Stomach (tissue), 9 donors: Measurements from ENCODE around the gene PNPLA8. TPM values are rescaled to one million over a fixed set of nuclear protein-coding genes. Genes with fewer than 3 reads are reported as not detected.

Experiments
- DNase-seq, 2 donors: peaks; one replicate each; pipeline versions ENCODE4 v3.0.0 to v3.0.0-alpha.2; 2013 to 2019
- H3K27ac ChIP-seq, 5 donors: fragments of 200-600 bp in 4 of 5; sonication (generic) in 4 of 5; one replicate each; pipeline ENCODE4 v1.5.1; 2013 to 2019; ENCODE audit warnings: mild to moderate bottlenecking in 1 of 5, moderate library complexity in 1 of 5
- H3K27me3 ChIP-seq, 3 donors: fragments of 200-600 bp; sonication (generic); one replicate each; pipeline ENCODE4 v1.5.1; 2017 to 2019; ENCODE audit warnings: mixed run types in 1 of 3
- H3K36me3 ChIP-seq, 4 donors: fragments of 200-600 bp; sonication (generic); 1 replicate in 3 of 4; 2 replicates in 1 of 4; pipeline ENCODE4 v1.5.1; 2016 to 2019
- H3K4me1 ChIP-seq, 4 donors: fragments of 200-600 bp; sonication (generic); one replicate each; pipeline ENCODE4 v1.5.1; 2016 to 2019
- H3K4me3 ChIP-seq, 4 donors: fragments of 200-600 bp; sonication (generic) in 3 of 4; one replicate each; pipeline ENCODE4 v1.5.1; 2016 to 2019; ENCODE audit warnings: mild to moderate bottlenecking in 1 of 4
- H3K9me3 ChIP-seq, 4 donors: fragments of 200-600 bp; sonication (generic); one replicate each; pipeline ENCODE4 v1.5.1; 2016 to 2019
- CTCF ChIP-seq, 7 experiments: fragments of 450-650 bp in 4 of 7; fragments of 200-600 bp in 3 of 7; sonication (generic) in 3 of 7; IDR thresholded peaks; one replicate each; pipeline ENCODE4 v1.5.1; 2016 to 2019; ENCODE audit warnings: antibody characterized with exemption in 7 of 7, control low read depth in 2 of 7, mild to moderate bottlenecking in 1 of 7
- EP300 ChIP-seq: sonication (generic); formaldehyde crosslinking; IDR thresholded peaks from one replicate; pipeline ENCODE4 v1.6.1; 2017; ENCODE audit warnings: antibody characterized with exemption
- POLR2A ChIP-seq, 4 donors: fragments of 450-650 bp; IDR thresholded peaks; one replicate each; pipeline ENCODE4 v1.6.1; 2016; ENCODE audit warnings: antibody characterized with exemption in 4 of 4, control low read depth in 2 of 4, mild to moderate bottlenecking in 1 of 4, moderate library complexity in 1 of 4
- POLR2AphosphoS5 ChIP-seq, 3 donors: sonication (generic); formaldehyde crosslinking; IDR thresholded peaks; one replicate each; pipeline ENCODE4 v1.6.1; 2016; ENCODE audit warnings: antibody characterized with exemption in 3 of 3
- WGBS, 5 donors: extraction: QIAGEN DNeasy Blood & Tissue Kit in 3 of 5; methylation state at CpG; one replicate each; pipeline versions ENCODE4 v1.1.5 to v1.1.7; 2013 to 2018; 5-methylcytosine and 5-hydroxymethylcytosine counted together
- intact Hi-C: fragments of 100-400 bp; cut with DNase I; formaldehyde crosslinking; loops from one replicate; pipeline ENCODE4 v1.15.1; 2023; ENCODE audit warnings: low total_unique reads
- polyA plus RNA-seq, 3 donors: library from polyadenylated mRNA; stranded (reverse); fragments of 200-250 nt; gene quantifications; one replicate each; pipeline ENCODE4 v1.2.3, GENCODE V29; 2013
- total RNA-seq, 5 donors: library from RNA; depleted of rRNA; stranded (reverse); fragments of >200 nt; gene quantifications; one replicate each; pipeline versions ENCODE4 v1.1.0 to v1.2.3, GENCODE V29; 2014 to 2016
- donor health status: healthy with polysubstance abuse.
- donor health status: Bipolar disorder and iron deficiency.
- donor health status: healthy.

Gene PNPLA8
- total and polyA plus RNA-seq, 8 donors: 0.87 to 43.5 (median 16.7) TPM

- H3K27ac ChIP-seq: no peak overlapping the region
- no peak for DNase-seq
- no peaks in the 10 kb centered on the region for H3K27me3 ChIP-seq
- intact Hi-C loops: no loop called here
- H3K4me1 ChIP-seq: no peaks in the 10 kb centered on the region
- no peaks in the 10 kb centered on the region for H3K9me3 ChIP-seq
- TF ChIP-seq POLR2AphosphoS5 (IDR thresholded peaks at IDR 0.05): no peak
- no peak for TF ChIP-seq EP300
- WGBS, 5 donors: 77 to 85% (median 83%) methylated on average over 4 of the region's 4 CpGs
- no peak overlapping the region for H3K4me3 ChIP-seq
- H3K36me3 ChIP-seq: no peaks in the 10 kb centered on the region
Observed at GRCh38 chr7:108424013-108424412, 101.9 kb downstream of the PNPLA8 start.

GRCh38 chr7:108423089-108423989 lies 102.6 kb downstream of the PNPLA8 start:
- no peak overlapping the region for H3K4me3 ChIP-seq
- H3K4me1 ChIP-seq: no peaks in the 10 kb centered on the region
- no peak for DNase-seq
- H3K27me3 ChIP-seq: no peaks in the 10 kb centered on the region
- TF ChIP-seq POLR2A (IDR thresholded peaks at IDR 0.05) (no peak), EP300 (no peak), CTCF (IDR thresholded peaks at IDR 0.05) (no peak), POLR2AphosphoS5 (IDR thresholded peaks at IDR 0.05) (no peak)
- no peaks in the 10 kb centered on the region for H3K9me3 ChIP-seq
- intact Hi-C loops: no loop called here
- H3K27ac ChIP-seq: no peak overlapping the region
- H3K36me3 ChIP-seq: no peaks in the 10 kb centered on the region
- 80 to 86% (median 84%) methylated on average over 5 of the region's 5 CpGs for WGBS, 5 donors

GRCh38 chr7:108421720-108422331 lies 104.1 kb downstream of the PNPLA8 start:
- intact Hi-C loops: no loop called here
- TF ChIP-seq EP300 (no peak), POLR2AphosphoS5 (IDR thresholded peaks at IDR 0.05) (no peak), POLR2A (IDR thresholded peaks at IDR 0.05) (no peak)
- WGBS, 5 donors: 13 to 20% (median 15%) methylated on average over 3 of the region's 3 CpGs
- H3K27me3 ChIP-seq: no peaks in the 10 kb centered on the region
- H3K9me3 ChIP-seq: no peaks in the 10 kb centered on the region
- no peaks in the 10 kb centered on the region for H3K4me1 ChIP-seq
- H3K4me3 ChIP-seq: no peak overlapping the region
- H3K27ac ChIP-seq: no peak overlapping the region
- DNase-seq: no peak
- H3K36me3 ChIP-seq: no peaks in the 10 kb centered on the region

Other genes with a start within 250 kb of the PNPLA8 start
- gene NRCAM, start 69.7 kb downstream of the PNPLA8 start, total RNA-seq: 1 to 10 TPM; 1.7 to 9.4 (median 6.8) TPM
- 1 to 10 TPM; 1.2 to 2.3 (median 1.6) TPM for gene NRCAM, start 69.7 kb downstream of the PNPLA8 start, polyA plus RNA-seq
- gene THAP5, start 43.6 kb upstream of the PNPLA8 start, total RNA-seq: 10 to 100 TPM; 16.2 to 73.2 (median 27.4) TPM
- 1 to 10 TPM; 5.8 to 9.9 (median 7.1) TPM for gene THAP5, start 43.6 kb upstream of the PNPLA8 start, polyA plus RNA-seq
- gene DNAJB9, start 43.7 kb upstream of the PNPLA8 start, total RNA-seq: 100 to 1,000 TPM in 1 of 5 donors, 10 to 100 TPM in 3, 1 to 10 TPM in 1; 2.6 to 218 (median 22.2) TPM
- gene DNAJB9, start 43.7 kb upstream of the PNPLA8 start, polyA plus RNA-seq: 10 to 100 TPM in 2 of 3 donors, 1 to 10 TPM in 1; 7.0 to 12.7 (median 11.5) TPM